GM21360 (cell line): ENCODE results near the gene DHRS4.
A peak's percentile ranks its signal among the peaks of the same experiment; 100 is the strongest.
"Not testable (repeated sequence)": the region's sequence is repeated elsewhere in the genome, so short reads cannot be mapped to it uniquely, and the experiment has no call there.

Experiments
- ATAC-seq: cut with Tn5 transposase; IDR thresholded peaks from one replicate; pipeline ENCODE4 v1.9.1; 2021; ENCODE audit warnings: mild to moderate bottlenecking, moderate library complexity; ENCODE audit not compliant: unreplicated experiment

DHRS4 gene

GRCh38 chr14:23939607-23940326 lies 13.8 kb upstream of the DHRS4 start:
- ATAC-seq: no peak

GRCh38 chr14:23941230-23941629 lies 12.3 kb upstream of the DHRS4 start:
- ATAC-seq: no peak

GRCh38 chr14:23941669-23942068 lies 11.9 kb upstream of the DHRS4 start:
- ATAC-seq: no peak

- ATAC-seq: no peak
Measured at GRCh38 chr14:23942587-23942986, 11.0 kb upstream of the DHRS4 start.

- not testable (repeated sequence) for ATAC-seq
Measured at GRCh38 chr14:23949069-23949468, 4.5 kb upstream of the DHRS4 start.

- no peak for ATAC-seq
Measured at GRCh38 chr14:23950411-23951135, 3.0 kb upstream of the DHRS4 start.

- not testable (repeated sequence) for ATAC-seq
Measured at GRCh38 chr14:23951136-23951466, 2.5 kb upstream of the DHRS4 start.

GRCh38 chr14:23951590-23952201 lies 1.9 kb upstream of the DHRS4 start:
- no peak for ATAC-seq

- ATAC-seq: not testable (repeated sequence)
Measured at GRCh38 chr14:23953116-23953463, 480 bp upstream of the DHRS4 start.

GRCh38 chr14:23954279-23954614 lies 677 bp downstream of the DHRS4 start:
- ATAC-seq: peak; percentile 10

- not testable (repeated sequence) for ATAC-seq
Measured at GRCh38 chr14:23954965-23955364, 1.4 kb downstream of the DHRS4 start.

GRCh38 chr14:23955811-23956210 lies 2.2 kb downstream of the DHRS4 start:
- not testable (repeated sequence) for ATAC-seq

- ATAC-seq: not testable (repeated sequence)
Measured at GRCh38 chr14:23957913-23958569, 4.5 kb downstream of the DHRS4 start.

- not testable (repeated sequence) for ATAC-seq
Measured at GRCh38 chr14:23960899-23961298, 7.3 kb downstream of the DHRS4 start.

- not testable (repeated sequence) for ATAC-seq
Measured at GRCh38 chr14:23961704-23962103, 8.1 kb downstream of the DHRS4 start.

GRCh38 chr14:23969130-23969480 lies 15.5 kb downstream of the DHRS4 start:
- not testable (repeated sequence) for ATAC-seq

- peak; percentile 65 for ATAC-seq
Measured at GRCh38 chr14:23969481-23970282, 16.1 kb downstream of the DHRS4 start.

- not testable (repeated sequence) for ATAC-seq
Measured at GRCh38 chr14:23970283-23970659, 16.7 kb downstream of the DHRS4 start.

GRCh38 chr14:23973178-23973577 lies 19.6 kb downstream of the DHRS4 start:
- ATAC-seq: not testable (repeated sequence)

- not testable (repeated sequence) for ATAC-seq
Measured at GRCh38 chr14:23974041-23974440, 20.5 kb downstream of the DHRS4 start.

GRCh38 chr14:23977208-23977607 lies 23.6 kb downstream of the DHRS4 start:
- ATAC-seq: not testable (repeated sequence)
